T-cell (primary cell): ENCODE data around the gene TLX3. TPM values are rescaled to one million over a fixed set of nuclear protein-coding genes. Genes with fewer than 3 reads are reported as not detected.

Source experiments
- ATAC-seq, 4 experiments: fragments of 200-7000 bp in 3 of 4; fragments of 150-1000 bp in 1 of 4; cut with Tn5 transposase; replicated peaks in 1 of 4; 1 replicate in 3 of 4; 2 replicates in 1 of 4; pipeline ENCODE4 v1.10.0; 2021; ENCODE audit warnings: moderate library complexity in 3 of 4, mild to moderate bottlenecking in 2 of 4, moderate number of reproducible peaks in 1 of 4
- CTCF ChIA-PET, 2 donors: fragments of 300-600 bp; sonication (Branson Sonifier 250); formaldehyde crosslinking; loops; one replicate each; lab custom pipeline; 2022; ENCODE audit warnings: antibody characterized with exemption in 2 of 2; lab: Charles Lee
- POLR2A ChIA-PET, 2 donors: fragments of 300-600 bp; sonication (Branson Sonifier 250); formaldehyde crosslinking; loops; one replicate each; lab custom pipeline; 2022; ENCODE audit warnings: antibody characterized with exemption in 2 of 2; lab: Charles Lee
- DNase-seq, 35 experiments: peaks; one replicate each; pipeline versions ENCODE4 v3.0.0 to v3.0.0-alpha.2; 2013 to 2023
- H3K27ac ChIP-seq: one replicate; pipeline ENCODE4 v1.5.1; 2013; ENCODE audit warnings: low read length
- H3K27me3 ChIP-seq, 2 experiments: replicated peaks in 1 of 2; 1 replicate in 1 of 2; 2 replicates in 1 of 2; pipeline versions ENCODE4 v1.6.1 to v1.7.0; 2013; ENCODE audit warnings: low read length in 1 of 2, mixed read lengths in 1 of 2; ENCODE audit not compliant: control insufficient read depth in 2 of 2, insufficient read depth in 2 of 2; ENCODE audit errors: extremely low read depth in 1 of 2
- H3K36me3 ChIP-seq, 2 donors: 1 replicate in 1 of 2; 2 replicates in 1 of 2; pipeline versions ENCODE4 v1.6.1 to v1.7.0; 2013; ENCODE audit warnings: low read length in 1 of 2; ENCODE audit not compliant: control insufficient read depth in 2 of 2, insufficient read depth in 1 of 2; ENCODE audit errors: extremely low read depth in 1 of 2
- H3K4me1 ChIP-seq, 2 experiments: 1 replicate in 1 of 2; 2 replicates in 1 of 2; pipeline versions ENCODE4 v1.6.1 to v1.7.0; 2013; ENCODE audit warnings: low read length in 2 of 2, mixed read lengths in 1 of 2; ENCODE audit not compliant: insufficient read depth in 2 of 2, control insufficient read depth in 1 of 2; ENCODE audit errors: extremely low read depth in 1 of 2
- H3K4me3 ChIP-seq, 2 donors: 1 replicate in 1 of 2; 2 replicates in 1 of 2; pipeline versions ENCODE4 v1.5.1 to v1.7.0; 2013; ENCODE audit warnings: mild to moderate bottlenecking in 2 of 2, low read length in 1 of 2, moderate library complexity in 1 of 2; ENCODE audit not compliant: control insufficient read depth in 1 of 2; ENCODE audit errors: extremely low read depth in 1 of 2
- H3K9me3 ChIP-seq: 2 replicates; pipeline ENCODE4 v1.7.0; 2013
- H3K27ac Mint-ChIP-seq, 2 donors: one replicate each; pipeline ENCODE4 v1.8.0; 2020 to 2021; ENCODE audit warnings: mild to moderate bottlenecking in 2 of 2, mixed read lengths in 2 of 2
- H3K27me3 Mint-ChIP-seq, 2 donors: one replicate each; pipeline ENCODE4 v1.8.0; 2021 to 2022; ENCODE audit warnings: mixed read lengths in 2 of 2
- H3K36me3 Mint-ChIP-seq: one replicate; pipeline ENCODE4 v1.8.0; 2021; ENCODE audit warnings: mixed read lengths
- H3K4me1 Mint-ChIP-seq, 3 donors: one replicate each; pipeline ENCODE4 v1.8.0; 2020 to 2022; ENCODE audit warnings: mixed read lengths in 3 of 3, mild to moderate bottlenecking in 1 of 3
- H3K4me3 Mint-ChIP-seq, 3 donors: one replicate each; pipeline ENCODE4 v1.8.0; 2020 to 2022; ENCODE audit warnings: mild to moderate bottlenecking in 3 of 3, mixed read lengths in 3 of 3, moderate library complexity in 3 of 3
- H3K9me3 Mint-ChIP-seq, 3 donors: one replicate each; pipeline ENCODE4 v1.8.0; 2020 to 2022; ENCODE audit warnings: mixed read lengths in 3 of 3
- WGBS: methylation state at CpG from one replicate; pipeline ENCODE4 v1.1.5; 2013; ENCODE audit warnings: missing lambda C conversion rate; ENCODE audit not compliant: insufficient coverage; 5-methylcytosine and 5-hydroxymethylcytosine counted together
- total RNA-seq, 35 experiments: library from RNA in 6 of 35; stranded (reverse) in 6 of 35; fragments of 120-200 nt in 1 of 35; gene quantifications; one replicate each; pipeline versions ENCODE4 v1.2.1 to v1.2.4 and lab custom pipeline; 2013 to 2026

TLX3 gene
- total RNA-seq, 5 donors from 2014 or later (not counting 1 experiment from before 2014, with no cell fraction given) = not detected

GRCh38 chr5:171299851-171300250 lies 9.2 kb upstream of the TLX3 start:
- no peaks in the 10 kb centered on the region for H3K9me3 Mint-ChIP-seq
- H3K27ac ChIP-seq = no peak overlapping the region
- ChIA-PET CTCF (interaction anchor here in 1 of 2 donors (0.5 to 0.9 kb wide), 2 partner anchors 28 to 92 kb away, joined by 3 read pairs; no protein-coding TSS in a partner anchor), POLR2A (no interaction called here)
- no peaks in the 10 kb centered on the region for H3K36me3 ChIP-seq
- no peaks in the 10 kb centered on the region for H3K4me1 Mint-ChIP-seq
- no peak for DNase-seq
- H3K4me3 ChIP-seq = no peak overlapping the region
- no peaks in the 10 kb centered on the region for H3K4me1 ChIP-seq
- 43% methylated on average over 1 of the region's 2 CpGs for WGBS
- no peak overlapping the region for H3K27ac Mint-ChIP-seq
- H3K27me3 Mint-ChIP-seq = peaks cover 36 to 49% of the 10 kb centered on the region in 2 donors
- no peaks in the 10 kb centered on the region for H3K36me3 Mint-ChIP-seq
- H3K9me3 ChIP-seq = no peaks in the 10 kb centered on the region
- no peak for ATAC-seq
- peaks cover 0 to 22% of the 10 kb centered on the region in 2 experiments for H3K27me3 ChIP-seq
- no peak overlapping the region for H3K4me3 Mint-ChIP-seq

- ChIA-PET POLR2A (no interaction called here), CTCF (interaction anchor here in 1 of 2 donors (0.9 kb wide), 1 partner anchor 27 kb away, joined by 3 read pairs; no protein-coding TSS in a partner anchor)
- Mint-ChIP-seq H3K9me3 (no peaks in the 10 kb centered on the region), H3K4me3 (no peak overlapping the region), H3K4me1 (no peaks in the 10 kb centered on the region), H3K27ac (no peak overlapping the region), H3K36me3 (no peaks in the 10 kb centered on the region), H3K27me3 (peaks cover 39 to 50% of the 10 kb centered on the region in 2 donors)
- Histone ChIP-seq H3K27ac (no peak overlapping the region), H3K4me1 (no peaks in the 10 kb centered on the region), H3K36me3 (no peaks in the 10 kb centered on the region), H3K4me3 (no peak overlapping the region), H3K9me3 (no peaks in the 10 kb centered on the region), H3K27me3 (peaks cover 0 to 27% of the 10 kb centered on the region in 2 experiments)
- no peak for DNase-seq
- ATAC-seq = no peak
- 83% methylated on average over 7 of the region's 7 CpGs for WGBS
Observed at GRCh38 chr5:171300358-171300757, 8.7 kb upstream of the TLX3 start.

GRCh38 chr5:171306166-171306565 lies 2.9 kb upstream of the TLX3 start:
- Histone ChIP-seq H3K27me3 (peaks cover 9 to 75% of the 10 kb centered on the region in 2 experiments), H3K27ac (no peak overlapping the region), H3K4me3 (no peak overlapping the region), H3K4me1 (peaks cover 0 to 22% of the 10 kb centered on the region in 2 experiments), H3K36me3 (no peaks in the 10 kb centered on the region), H3K9me3 (no peaks in the 10 kb centered on the region)
- H3K4me1 Mint-ChIP-seq = peaks cover 9 to 20% (median 12%) of the 10 kb centered on the region in 3 donors
- ChIA-PET CTCF (no interaction called here), POLR2A (no interaction called here)
- no CpG with 5 or more reads among the region's 6 CpGs for whole genome bisulfite sequencing
- ATAC-seq (no peak), DNase-seq (no peak)
- H3K36me3 Mint-ChIP-seq = no peaks in the 10 kb centered on the region
- H3K9me3 Mint-ChIP-seq = no peaks in the 10 kb centered on the region
- no peak overlapping the region for H3K27ac Mint-ChIP-seq
- peaks cover 57 to 78% of the 10 kb centered on the region in 2 donors for H3K27me3 Mint-ChIP-seq
- no peak overlapping the region for H3K4me3 Mint-ChIP-seq

GRCh38 chr5:171306781-171307591 lies 2.1 kb upstream of the TLX3 start:
- Histone ChIP-seq H3K4me1 (peaks cover 0 to 23% of the 10 kb centered on the region in 2 experiments), H3K9me3 (no peaks in the 10 kb centered on the region), H3K27me3 (peaks cover 9 to 77% of the 10 kb centered on the region in 2 experiments), H3K36me3 (no peaks in the 10 kb centered on the region), H3K4me3 (no peak overlapping the region), H3K27ac (no peak overlapping the region)
- DNase-seq (no peak), ATAC-seq (no peak)
- ChIA-PET POLR2A (no interaction called here), CTCF (no interaction called here)
- H3K9me3 Mint-ChIP-seq = no peaks in the 10 kb centered on the region
- peaks cover 9 to 20% (median 12%) of the 10 kb centered on the region in 3 donors for H3K4me1 Mint-ChIP-seq
- no peaks in the 10 kb centered on the region for H3K36me3 Mint-ChIP-seq
- 0% methylated on average over 2 of the region's 10 CpGs for WGBS
- H3K4me3 Mint-ChIP-seq = peak overlapping the region in 1 of 3 donors; percentile 30
- peaks cover 54 to 75% of the 10 kb centered on the region in 2 donors for H3K27me3 Mint-ChIP-seq
- no peak overlapping the region for H3K27ac Mint-ChIP-seq

GRCh38 chr5:171307789-171308452 lies 1.1 kb upstream of the TLX3 start:
- no peak for DNase-seq
- peaks cover 0 to 31% of the 10 kb centered on the region in 2 experiments for H3K4me1 ChIP-seq
- no peak for ATAC-seq
- H3K27me3 ChIP-seq = peaks cover 12 to 82% of the 10 kb centered on the region in 2 experiments
- H3K36me3 ChIP-seq = no peaks in the 10 kb centered on the region
- Mint-ChIP-seq H3K27ac (no peak overlapping the region), H3K4me1 (peaks cover 14 to 26% (median 16%) of the 10 kb centered on the region in 3 donors), H3K4me3 (peak overlapping the region in 1 of 3 donors; percentile 30), H3K9me3 (no peaks in the 10 kb centered on the region), H3K27me3 (peaks cover 51 to 74% of the 10 kb centered on the region in 2 donors), H3K36me3 (no peaks in the 10 kb centered on the region)
- ChIA-PET CTCF (no interaction called here), POLR2A (no interaction called here)
- no peak overlapping the region for H3K27ac ChIP-seq
- no peaks in the 10 kb centered on the region for H3K9me3 ChIP-seq
- H3K4me3 ChIP-seq = no peak overlapping the region
- WGBS = 27% methylated on average over 38 of the region's 42 CpGs
